IMR-90 (cell line): Measurements from ENCODE around the gene EXOC6B. TPM values are rescaled to one million over a fixed set of nuclear protein-coding genes. Genes with fewer than 3 reads are reported as not detected.

Experiments used
- ATAC-seq: fragments of 200-7000 bp; cut with Tn5 transposase; 2 replicates; pipeline ENCODE4 v1.9.1; 2020; ENCODE audit warnings: low read depth, mild to moderate bottlenecking, moderate library complexity
- BruUV-seq: library from RNA; stranded (reverse); fragments of 400-500 nt; replicated peaks from 2 replicates; lab custom pipeline; 2021; lab: Mats Ljungman, UMichigan
- CTCF ChIA-PET: fragments of 300-600 bp; formaldehyde crosslinking; extraction: SDS; loops from one replicate; lab custom pipeline; 2021; ENCODE audit warnings: antibody characterized with exemption; lab: Yijun Ruan, JAX
- POLR2A ChIA-PET: fragments of 300-600 bp; sonication (Branson Sonifier 250); formaldehyde crosslinking; loops from one replicate; lab custom pipeline; 2022; ENCODE audit warnings: antibody characterized with exemption; ENCODE audit not compliant: unreplicated experiment; lab: Charles Lee
- DNase-seq: peaks from one replicate; pipeline ENCODE4 v3.0.0; 2013
- H2AFZ ChIP-seq: replicated peaks from 2 replicates; pipeline ENCODE3; 2013; ENCODE audit warnings: low read length, mild to moderate bottlenecking; ENCODE audit not compliant: poor library complexity
- H2AK5ac ChIP-seq: 2 replicates; pipeline ENCODE4 v1.6.1; 2013; ENCODE audit warnings: low read depth, low read length, inconsistent platforms
- H2AK9ac ChIP-seq: replicated peaks from 2 replicates; pipeline ENCODE3; 2013; ENCODE audit warnings: mild to moderate bottlenecking, low read depth, low read length, moderate library complexity; ENCODE audit not compliant: poor library complexity
- H2BK120ac ChIP-seq: 2 replicates; pipeline ENCODE4 v1.6.1; 2013; ENCODE audit warnings: low read depth, low read length, inconsistent platforms
- H2BK15ac ChIP-seq: 3 replicates; pipeline ENCODE4 v1.6.1; 2013; ENCODE audit warnings: low read depth, low read length, inconsistent platforms
- H2BK20ac ChIP-seq: 2 replicates; pipeline ENCODE4 v1.6.1; 2013; ENCODE audit warnings: low read depth, mild to moderate bottlenecking, inconsistent platforms, low read length, moderate library complexity
- H2BK5ac ChIP-seq: 2 replicates; pipeline ENCODE4 v1.6.1; 2013; ENCODE audit warnings: mild to moderate bottlenecking, low read depth, low read length, inconsistent platforms; ENCODE audit not compliant: poor library complexity, severe bottlenecking
- H3K14ac ChIP-seq: replicated peaks from 2 replicates; pipeline ENCODE4 v1.6.1; 2013; ENCODE audit warnings: low read depth, low read length, inconsistent platforms
- H3K18ac ChIP-seq: 2 replicates; pipeline ENCODE4 v1.6.1; 2013; ENCODE audit warnings: low read depth, low read length, control low read depth
- H3K23ac ChIP-seq: 2 replicates; pipeline ENCODE4 v1.6.1; 2013; ENCODE audit warnings: low read depth, low read length, inconsistent platforms
- H3K27ac ChIP-seq: 2 replicates; pipeline ENCODE4 v1.5.1; 2013; ENCODE audit warnings: mild to moderate bottlenecking, control low read depth, low read length; ENCODE audit not compliant: insufficient read depth
- H3K27me3 ChIP-seq: 2 replicates; pipeline ENCODE4 v1.6.1; 2013; ENCODE audit warnings: low read length; ENCODE audit not compliant: control insufficient read depth, insufficient read depth
- H3K36me3 ChIP-seq: 2 replicates; pipeline ENCODE4 v1.6.1; 2013; ENCODE audit warnings: low read length, mixed read lengths; ENCODE audit not compliant: control insufficient read depth, insufficient read depth
- H3K4ac ChIP-seq: 2 replicates; pipeline ENCODE4 v1.6.1; 2013; ENCODE audit warnings: low read depth, low read length, inconsistent platforms
- H3K4me1 ChIP-seq: 2 replicates; pipeline ENCODE4 v1.6.1; 2013; ENCODE audit warnings: low read length, mixed read lengths; ENCODE audit not compliant: control insufficient read depth, insufficient read depth
- H3K4me2 ChIP-seq: 2 replicates; pipeline ENCODE4 v1.6.1; 2013; ENCODE audit warnings: low read depth, mild to moderate bottlenecking, control low read depth, low read length, moderate library complexity
- H3K4me3 ChIP-seq: 2 replicates; pipeline ENCODE4 v1.5.1; 2013; ENCODE audit warnings: low read depth, mild to moderate bottlenecking, control low read depth, low read length, moderate library complexity; ENCODE audit not compliant: insufficient read depth
- H3K56ac ChIP-seq: 2 replicates; pipeline ENCODE4 v1.6.1; 2013; ENCODE audit warnings: low read length, inconsistent platforms; ENCODE audit not compliant: insufficient read depth; ENCODE audit errors: extremely low read depth
- H3K79me1 ChIP-seq, 2 experiments: 2 replicates each; pipeline ENCODE4 v1.6.1; 2013; ENCODE audit warnings: low read length in 2 of 2, inconsistent platforms in 1 of 2, low read depth in 1 of 2
- H3K9ac ChIP-seq: 2 replicates; pipeline ENCODE4 v1.6.1; 2013; ENCODE audit warnings: low read depth, low read length, control low read depth
- H3K9me1 ChIP-seq: 2 replicates; pipeline ENCODE4 v1.6.1; 2013; ENCODE audit warnings: low read length, inconsistent platforms; ENCODE audit not compliant: insufficient read depth
- H3K9me3 ChIP-seq: 2 replicates; pipeline ENCODE4 v1.6.1; 2013; ENCODE audit warnings: low read length; ENCODE audit not compliant: control insufficient read depth, insufficient read depth
- H4K20me1 ChIP-seq: 2 replicates; pipeline ENCODE4 v1.6.1; 2013; ENCODE audit warnings: low read length, inconsistent platforms; ENCODE audit not compliant: insufficient read depth
- H4K5ac ChIP-seq: 2 replicates; pipeline ENCODE4 v1.6.1; 2013; ENCODE audit warnings: mild to moderate bottlenecking, low read depth, low read length, control low read depth
- H4K8ac ChIP-seq, 2 experiments: 2 replicates each; pipeline ENCODE4 v1.6.1; 2013; ENCODE audit warnings: low read depth in 2 of 2, low read length in 2 of 2, control low read depth in 1 of 2, inconsistent platforms in 1 of 2
- H4K91ac ChIP-seq: 2 replicates; pipeline ENCODE4 v1.6.1; 2013; ENCODE audit warnings: low read depth, low read length, inconsistent platforms; ENCODE audit not compliant: insufficient read depth
- BHLHE40 ChIP-seq: fragments of 150-350 bp; IDR thresholded peaks from 2 replicates; pipeline ENCODE4 v1.6.1; 2016; ENCODE audit warnings: mild to moderate bottlenecking, low read depth, low read length
- CHD1 ChIP-seq: IDR thresholded peaks from 2 replicates; pipeline ENCODE4 v1.6.1; 2012; ENCODE audit warnings: low read depth, low read length, improper control_type of control experiment
- CTCF ChIP-seq: conservative IDR thresholded peaks from 2 replicates; pipeline ENCODE4 v1.5.1; 2012; ENCODE audit warnings: mild to moderate bottlenecking, low read depth, low read length, improper control_type of control experiment
- ELK1 ChIP-seq: fragments of 150-350 bp; IDR thresholded peaks from 2 replicates; pipeline ENCODE4 v1.6.1; 2016; ENCODE audit warnings: low read depth, mild to moderate bottlenecking, low read length, moderate library complexity, borderline replicate concordance
- FOS ChIP-seq: fragments of 150-350 bp; IDR thresholded peaks from 2 replicates; pipeline ENCODE4 v1.6.1; 2016; ENCODE audit warnings: low read depth, low read length
- MAFK ChIP-seq: IDR thresholded peaks from 2 replicates; pipeline ENCODE4 v1.6.1; 2012; ENCODE audit warnings: low read depth, low read length, improper control_type of control experiment
- MAZ ChIP-seq: IDR thresholded peaks from 2 replicates; pipeline ENCODE4 v1.6.1; 2012; ENCODE audit warnings: low read depth, mild to moderate bottlenecking, low read length, improper control_type of control experiment, moderate library complexity, borderline replicate concordance
- MXI1 ChIP-seq: IDR thresholded peaks from 2 replicates; pipeline ENCODE4 v1.6.1; 2012; ENCODE audit warnings: low read depth, mild to moderate bottlenecking, low read length, moderate library complexity, borderline replicate concordance
- NFE2L2 ChIP-seq: fragments of 150-350 bp; IDR thresholded peaks from 2 replicates; pipeline ENCODE4 v1.6.1; 2016; ENCODE audit warnings: low read depth, mild to moderate bottlenecking, low read length
- RAD21 ChIP-seq: IDR thresholded peaks from 2 replicates; pipeline ENCODE4 v1.6.1; 2012; ENCODE audit warnings: low read length, improper control_type of control experiment
- RCOR1 ChIP-seq: IDR thresholded peaks from 2 replicates; pipeline ENCODE4 v1.6.1; 2012; ENCODE audit warnings: mild to moderate bottlenecking, low read length, improper control_type of control experiment; ENCODE audit not compliant: insufficient replicate concordance
- RFX5 ChIP-seq: IDR thresholded peaks from 2 replicates; pipeline ENCODE4 v1.8.0; 2012; ENCODE audit warnings: low read depth, mild to moderate bottlenecking, low read length, moderate library complexity
- USF2 ChIP-seq: fragments of 150-350 bp; IDR thresholded peaks from 2 replicates; pipeline ENCODE4 v1.6.1; 2017; ENCODE audit warnings: mild to moderate bottlenecking, antibody characterized with exemption, low read length, low read depth
- WGBS, 2 experiments: methylation state at CpG; one replicate each; pipeline versions ENCODE4 v1.1.5 to v1.1.7; 2013; ENCODE audit warnings: missing lambda C conversion rate in 2 of 2; ENCODE audit not compliant: insufficient read length in 1 of 2; ENCODE audit errors: extremely low coverage in 2 of 2; 5-methylcytosine and 5-hydroxymethylcytosine counted together
- dilution Hi-C: fragments of 300-500 bp; cut with HindIII; formaldehyde crosslinking; loops from one replicate; pipeline ENCODE4 v1.14.3; 2018; ENCODE audit warnings: low sequenced_read_pairs; ENCODE audit not compliant: unreplicated experiment
- in situ Hi-C: fragments of 300-500 bp; cut with MboI; formaldehyde crosslinking; loops from 3 replicates; pipeline ENCODE4 v1.14.3; 2019; ENCODE audit warnings: low sequenced_read_pairs, inconsistent platforms, mixed read lengths
- intact Hi-C: fragments of 100-400 bp; cut with micrococcal nuclease; formaldehyde crosslinking; loops from 2 replicates; pipeline ENCODE4 v1.10.0; 2022
- polyA plus RNA-seq, 3 experiments: library from polyadenylated mRNA; depleted of rRNA; stranded (reverse); fragments of >200 nt; gene quantifications; 2 replicates each; pipeline ENCODE4 v1.2.3, GENCODE V29; 2012; ENCODE audit warnings: low replicate concordance in 1 of 3
- total RNA-seq: library from RNA; depleted of rRNA; stranded (reverse); fragments of >200 nt; gene quantifications from 2 replicates; pipeline ENCODE4 v1.2.3, GENCODE V29; 2012

Gene EXOC6B
- total and polyA plus RNA-seq, 2 of the 4 experiments (the other 2 are of a cell fraction), result 10.2 to 29.4 TPM

- POLR2A ChIA-PET, result no interaction called here
- H3K79me1 ChIP-seq, result peaks cover 13 to 37% of the 10 kb centered on the region in 2 experiments
- H4K8ac ChIP-seq, result no peak overlapping the region
- H3K56ac ChIP-seq, result no peak overlapping the region
- no peak overlapping the region for H2AK9ac ChIP-seq
- no peaks in the 10 kb centered on the region for H3K27me3 ChIP-seq
- H4K91ac ChIP-seq, result no peak overlapping the region
- no TSS peak for BruUV-seq
- no peaks in the 10 kb centered on the region for H3K9me3 ChIP-seq
- in situ Hi-C loops (no loop called here), dilution Hi-C loops (no loop called here), intact Hi-C loops (no loop called here)
- no peak overlapping the region for H3K4me3 ChIP-seq
- H2BK20ac ChIP-seq, result no peak overlapping the region
- peaks cover 11% of the 10 kb centered on the region for H3K4me1 ChIP-seq
- TF ChIP-seq FOS (no peak), ELK1 (no peak), USF2 (no peak), CTCF (no peak), NFE2L2 (no peak), BHLHE40 (no peak), RFX5 (no peak), MAZ (no peak), MXI1 (no peak), MAFK (no peak), RAD21 (no peak), CHD1 (no peak), RCOR1 (no peak)
- H3K4me2 ChIP-seq, result no peak overlapping the region
- H4K5ac ChIP-seq, result no peak overlapping the region
- no peak overlapping the region for H2AK5ac ChIP-seq
- H3K9me1 ChIP-seq, result peaks cover 2% of the 10 kb centered on the region
- CTCF ChIA-PET, result no interaction called here
- no peak overlapping the region for H2BK120ac ChIP-seq
- no peaks in the 10 kb centered on the region for H4K20me1 ChIP-seq
- no peak overlapping the region for H2BK15ac ChIP-seq
- H3K36me3 ChIP-seq, result no peaks in the 10 kb centered on the region
- ATAC-seq (no peak), DNase-seq (no peak)
- H3K14ac ChIP-seq, result no peak overlapping the region
- no peak overlapping the region for H3K23ac ChIP-seq
- H3K18ac ChIP-seq, result no peak overlapping the region
- no peak overlapping the region for H3K27ac ChIP-seq
- H3K4ac ChIP-seq, result no peak overlapping the region
- H2AFZ ChIP-seq, result no peak overlapping the region
- no peak overlapping the region for H2BK5ac ChIP-seq
- H3K9ac ChIP-seq, result no peak overlapping the region
- no CpG with 5 or more reads among the region's 4 CpGs for WGBS, 2 experiments
Observed at GRCh38 chr2:72797740-72798139, 28.1 kb downstream of the EXOC6B start.
